Measurements from ENCODE around the gene HSD3B7. TPM values are rescaled to one million over a fixed set of nuclear protein-coding genes. Genes with fewer than 3 reads are reported as not detected.

HSD3B7 gene
- total RNA-seq, 1 donor from 2014 or later, result 7.4 TPM

Other genes starting within 250 kb of the HSD3B7 start
- 16.7 TPM for gene PHKG2, start 236.8 kb upstream of the HSD3B7 start, total RNA-seq
- 1.1 TPM for gene CFAP119, start 223.1 kb upstream of the HSD3B7 start, total RNA-seq
- 49.3 TPM for gene RNF40, start 222.9 kb upstream of the HSD3B7 start, total RNA-seq
- 19.2 TPM for gene ZNF629, start 198.0 kb upstream of the HSD3B7 start, total RNA-seq
- gene BCL7C, start 91.1 kb upstream of the HSD3B7 start, total RNA-seq, result 29.6 TPM
- gene CTF1, start 88.6 kb upstream of the HSD3B7 start, total RNA-seq, result 7.5 TPM
- gene FBXL19, start 61.6 kb upstream of the HSD3B7 start, total RNA-seq, result 5.7 TPM
- 10.8 TPM for gene ORAI3, start 36.1 kb upstream of the HSD3B7 start, total RNA-seq
- 11.0 TPM for gene SETD1A, start 27.5 kb upstream of the HSD3B7 start, total RNA-seq
- gene STX1B, start 25.4 kb downstream of the HSD3B7 start, total RNA-seq, result 0.40 TPM
- 42.4 TPM for gene STX4, start 48.4 kb downstream of the HSD3B7 start, total RNA-seq
- 3.9 TPM for gene ZNF668, start 89.0 kb downstream of the HSD3B7 start, total RNA-seq
- 9.9 TPM for gene ZNF646, start 89.2 kb downstream of the HSD3B7 start, total RNA-seq
- gene PRSS53, start 103.7 kb downstream of the HSD3B7 start, total RNA-seq, result 0.87 TPM
- gene VKORC1, start 109.6 kb downstream of the HSD3B7 start, total RNA-seq, result 39.9 TPM
- 90.5 TPM for gene BCKDK, start 123.2 kb downstream of the HSD3B7 start, total RNA-seq
- 77.4 TPM for gene KAT8, start 132.5 kb downstream of the HSD3B7 start, total RNA-seq
- gene PRSS8, start 150.5 kb downstream of the HSD3B7 start, total RNA-seq, result not detected
- 2.7 TPM for gene PRSS36, start 164.9 kb downstream of the HSD3B7 start, total RNA-seq
- 84.8 TPM for gene FUS, start 194.9 kb downstream of the HSD3B7 start, total RNA-seq
- 7.4 TPM for gene PYCARD, start 217.6 kb downstream of the HSD3B7 start, total RNA-seq
- 0.40 TPM for gene TRIM72, start 228.9 kb downstream of the HSD3B7 start, total RNA-seq
- gene PYDC1, start 231.9 kb downstream of the HSD3B7 start, total RNA-seq, result not detected